Measurements from ENCODE around the gene NAP1L5. TPM values are rescaled to one million over a fixed set of nuclear protein-coding genes. Genes with fewer than 3 reads are reported as not detected.

NAP1L5 gene
- total RNA-seq = 1 to 10 TPM; 5.4 to 5.8 TPM

- H3K27ac Mint-ChIP-seq = peak within 1 kb of the TSS; percentile 73
- H3K9me3 Mint-ChIP-seq = peaks cover 2% of the 10 kb centered on the region
- peak within 1 kb of the TSS; percentile 80 for H3K4me3 Mint-ChIP-seq
- no peaks in the 10 kb centered on the region for H3K27me3 Mint-ChIP-seq
- TF ChIP-seq CTCF (IDR thresholded peaks at IDR 0.05) = no peak
- ChIA-PET CTCF (interaction anchor here (1.0 to 1.2 kb wide), 2 partner anchors 10 to 158 kb away, joined by 3 read pairs; no protein-coding TSS in a partner anchor), POLR2A (interaction anchor here (1.0 to 1.2 kb wide), 2 partner anchors 12 to 14 kb away, joined by 3 to 4 read pairs; no protein-coding TSS in a partner anchor)
- H3K4me1 Mint-ChIP-seq (ENCODE audit: low read depth) = peaks cover 10% of the 10 kb centered on the region
- DNase-seq (peak; percentile 79), ATAC-seq (peak; percentile 87)
- intact Hi-C loops (cut with micrococcal nuclease) = no loop called here
- peaks cover 22% of the 10 kb centered on the region for H3K36me3 Mint-ChIP-seq (ENCODE audit: low read depth)
These were observed at the start of gene NAP1L5 for GRCh38 chr4:88697588-88698329. TSS of gene NAP1L5 (minus strand) at chr4:88697829. CDS start at chr4:88697754, 75 bp downstream.

GRCh38 chr4:88747351-88747750 is 49.7 kb upstream of the NAP1L5 start:
- no peaks in the 10 kb centered on the region for H3K27me3 Mint-ChIP-seq
- no peak overlapping the region for H3K4me3 Mint-ChIP-seq
- no peak for ATAC-seq
- ChIA-PET CTCF (interaction anchor here (1.2 to 4.2 kb wide), 2 partner anchors 8 to 208 kb away, joined by 3 to 12 read pairs; no protein-coding TSS in a partner anchor), POLR2A (no interaction called here)
- intact Hi-C loops (cut with micrococcal nuclease) = no loop called here
- no peaks in the 10 kb centered on the region for H3K9me3 Mint-ChIP-seq
- no peak for DNase-seq
- H3K27ac Mint-ChIP-seq = no peak overlapping the region
- H3K4me1 Mint-ChIP-seq (ENCODE audit: low read depth) = no peaks in the 10 kb centered on the region
- no peak for TF ChIP-seq CTCF (IDR thresholded peaks at IDR 0.05)
- H3K36me3 Mint-ChIP-seq (ENCODE audit: low read depth) = no peaks in the 10 kb centered on the region

GRCh38 chr4:88746206-88746605 is 48.6 kb upstream of the NAP1L5 start:
- DNase-seq = no peak
- ATAC-seq = no peak
- Mint-ChIP-seq H3K9me3 (no peaks in the 10 kb centered on the region), H3K4me3 (no peak overlapping the region), H3K36me3 (ENCODE audit: low read depth) (no peaks in the 10 kb centered on the region), H3K27me3 (no peaks in the 10 kb centered on the region), H3K27ac (no peak overlapping the region), H3K4me1 (ENCODE audit: low read depth) (no peaks in the 10 kb centered on the region)
- CTCF ChIA-PET = interaction anchor here (1.2 to 4.2 kb wide), 3 partner anchors 9 to 207 kb away, joined by 3 to 12 read pairs (median 3); no protein-coding TSS in a partner anchor
- no peak for TF ChIP-seq CTCF (IDR thresholded peaks at IDR 0.05)
- POLR2A ChIA-PET = no interaction called here
- intact Hi-C loops (cut with micrococcal nuclease) = no loop called here

GRCh38 chr4:88745581-88746163 is 48.0 kb upstream of the NAP1L5 start:
- ATAC-seq (no peak), DNase-seq (no peak)
- Mint-ChIP-seq H3K27ac (no peak overlapping the region), H3K36me3 (ENCODE audit: low read depth) (no peaks in the 10 kb centered on the region), H3K4me1 (ENCODE audit: low read depth) (no peaks in the 10 kb centered on the region), H3K27me3 (no peaks in the 10 kb centered on the region), H3K9me3 (no peaks in the 10 kb centered on the region), H3K4me3 (no peak overlapping the region)
- CTCF ChIA-PET = interaction anchor here (1.4 to 4.2 kb wide), 2 partner anchors 9 to 206 kb away, joined by 3 to 12 read pairs; no protein-coding TSS in a partner anchor
- intact Hi-C loops (cut with micrococcal nuclease) = no loop called here
- no peak for TF ChIP-seq CTCF (IDR thresholded peaks at IDR 0.05)
- POLR2A ChIA-PET = interaction anchor here (0.7 kb wide), 1 partner anchor 211 kb away, joined by 6 read pairs; no protein-coding TSS in a partner anchor

GRCh38 chr4:88745175-88745574 is 47.5 kb upstream of the NAP1L5 start:
- H3K9me3 Mint-ChIP-seq = no peaks in the 10 kb centered on the region
- no peak overlapping the region for H3K27ac Mint-ChIP-seq
- H3K36me3 Mint-ChIP-seq (ENCODE audit: low read depth) = no peaks in the 10 kb centered on the region
- no peak overlapping the region for H3K4me3 Mint-ChIP-seq
- intact Hi-C loops (cut with micrococcal nuclease) = no loop called here
- no peaks in the 10 kb centered on the region for H3K27me3 Mint-ChIP-seq
- ATAC-seq = no peak
- CTCF ChIA-PET = interaction anchor here (1.4 to 4.2 kb wide), 2 partner anchors 8 to 206 kb away, joined by 3 to 12 read pairs; no protein-coding TSS in a partner anchor
- POLR2A ChIA-PET = interaction anchor here (0.7 kb wide), 1 partner anchor 211 kb away, joined by 6 read pairs; no protein-coding TSS in a partner anchor
- no peak for DNase-seq
- H3K4me1 Mint-ChIP-seq (ENCODE audit: low read depth) = no peaks in the 10 kb centered on the region
- no peak for TF ChIP-seq CTCF (IDR thresholded peaks at IDR 0.05)

All from activated CD8-positive, alpha-beta T cell treated with anti-CD3 and anti-CD28 coated beads for 36 hours (primary cell).